Measurements from ENCODE around the gene NSUN2. TPM values are rescaled to one million over a fixed set of nuclear protein-coding genes. Genes with fewer than 3 reads are reported as not detected.

Gene NSUN2
- total and polyA plus RNA-seq, 4 donors: 36.6 to 52.7 (median 44.1) TPM

DNA sequence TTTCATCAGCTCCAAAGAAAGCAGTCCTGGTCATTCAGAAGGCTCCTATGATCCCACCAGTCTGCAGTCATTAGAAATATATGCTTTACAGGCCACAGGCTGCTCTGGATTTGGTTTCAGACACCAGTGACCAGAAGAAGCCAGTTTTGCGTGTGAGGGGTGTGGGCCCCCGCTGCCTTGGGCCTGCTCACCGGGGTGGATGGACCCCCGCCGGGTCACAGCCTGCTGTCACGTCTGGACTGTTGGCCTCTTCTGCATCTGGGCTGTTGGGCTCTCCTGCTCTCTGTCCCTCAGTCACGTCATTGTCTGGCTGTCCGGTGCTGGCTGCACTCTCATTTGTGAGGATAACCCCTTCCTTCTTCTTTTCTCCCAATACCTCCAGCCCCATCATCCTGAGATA is 33.1 kb downstream of the NSUN2 start:
- H3K27me3 ChIP-seq (ENCODE audit: control insufficient read depth in 3 of 3, insufficient read depth in 3 of 3, low read length in 2 of 3): no peaks in the 10 kb centered on the region
- 94 to 96% methylated on average over 8 of the region's 8 CpGs for WGBS, 2 donors
- no peaks in the 10 kb centered on the region for H3K9me3 ChIP-seq (ENCODE audit: control insufficient read depth in 4 of 4, insufficient read depth in 3 of 4, low read length in 3 of 4)
- H3K27ac ChIP-seq (ENCODE audit: low read depth in 1 of 2, low read length in 1 of 2): no peak overlapping the region
- DNase-seq (no peak), ATAC-seq (ENCODE audit: insufficient read depth, low FRiP score) (no peak)
- no peak overlapping the region for H3K9ac ChIP-seq (ENCODE audit: insufficient read depth in 1 of 2, low read length in 2 of 2)
- H3K36me3 ChIP-seq (ENCODE audit: control insufficient read depth in 4 of 4, insufficient read depth in 4 of 4, low read length in 4 of 4): peaks cover 25 to 51% (median 27%) of the 10 kb centered on the region in 4 donors
- TF ChIP-seq, protein P1, sequence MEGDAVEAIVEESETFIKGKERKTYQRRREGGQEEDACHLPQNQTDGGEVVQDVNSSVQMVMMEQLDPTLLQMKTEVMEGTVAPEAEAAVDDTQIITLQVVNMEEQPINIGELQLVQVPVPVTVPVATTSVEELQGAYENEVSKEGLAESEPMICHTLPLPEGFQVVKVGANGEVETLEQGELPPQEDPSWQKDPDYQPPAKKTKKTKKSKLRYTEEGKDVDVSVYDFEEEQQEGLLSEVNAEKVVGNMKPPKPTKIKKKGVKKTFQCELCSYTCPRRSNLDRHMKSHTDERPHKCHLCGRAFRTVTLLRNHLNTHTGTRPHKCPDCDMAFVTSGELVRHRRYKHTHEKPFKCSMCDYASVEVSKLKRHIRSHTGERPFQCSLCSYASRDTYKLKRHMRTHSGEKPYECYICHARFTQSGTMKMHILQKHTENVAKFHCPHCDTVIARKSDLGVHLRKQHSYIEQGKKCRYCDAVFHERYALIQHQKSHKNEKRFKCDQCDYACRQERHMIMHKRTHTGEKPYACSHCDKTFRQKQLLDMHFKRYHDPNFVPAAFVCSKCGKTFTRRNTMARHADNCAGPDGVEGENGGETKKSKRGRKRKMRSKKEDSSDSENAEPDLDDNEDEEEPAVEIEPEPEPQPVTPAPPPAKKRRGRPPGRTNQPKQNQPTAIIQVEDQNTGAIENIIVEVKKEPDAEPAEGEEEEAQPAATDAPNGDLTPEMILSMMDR (IDR thresholded peaks at IDR 0.05; ENCODE audit: control extremely low read depth, extremely low read depth): no peak
- H3K4me3 ChIP-seq: no peak overlapping the region
- no peaks in the 10 kb centered on the region for H3K4me1 ChIP-seq (ENCODE audit: control insufficient read depth in 5 of 5, insufficient read depth in 5 of 5, low read length in 5 of 5)

DNA sequence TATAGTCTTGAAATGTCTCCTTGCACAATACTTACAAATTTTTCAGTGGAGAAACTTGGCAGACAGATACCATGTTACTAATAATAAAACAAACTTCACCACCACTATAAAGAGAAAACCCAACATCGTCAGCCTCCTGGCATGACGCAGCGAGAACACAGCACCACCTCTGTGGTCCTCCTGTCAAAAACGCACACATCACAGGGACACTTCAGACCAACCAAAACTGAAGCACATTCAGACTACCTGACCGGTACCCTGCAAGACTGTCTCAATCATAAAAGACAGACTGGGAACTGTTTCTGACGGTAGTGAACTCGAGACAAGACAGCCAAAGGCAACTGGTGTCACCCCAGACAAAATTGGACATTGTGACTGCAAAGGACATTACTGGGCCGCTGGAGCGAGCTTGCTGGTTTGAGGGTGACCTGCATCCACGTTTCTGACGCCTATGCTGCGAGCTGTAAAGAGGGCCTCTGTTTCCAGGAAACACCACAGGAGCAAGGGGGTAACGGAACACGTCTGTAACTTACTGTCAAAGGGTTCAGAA is 34.4 kb downstream of the NSUN2 start:
- Histone ChIP-seq H3K27ac (ENCODE audit: low read depth in 1 of 2, low read length in 1 of 2) (peak overlapping the region in 1 of 2 donors; percentile 59), H3K27me3 (ENCODE audit: control insufficient read depth in 3 of 3, insufficient read depth in 3 of 3, low read length in 2 of 3) (no peaks in the 10 kb centered on the region), H3K9ac (ENCODE audit: insufficient read depth in 1 of 2, low read length in 2 of 2) (no peak overlapping the region), H3K36me3 (ENCODE audit: control insufficient read depth in 4 of 4, insufficient read depth in 4 of 4, low read length in 4 of 4) (peaks cover 14 to 39% (median 16%) of the 10 kb centered on the region in 4 donors), H3K4me3 (no peak overlapping the region), H3K9me3 (ENCODE audit: control insufficient read depth in 4 of 4, insufficient read depth in 3 of 4, low read length in 3 of 4) (no peaks in the 10 kb centered on the region), H3K4me1 (ENCODE audit: control insufficient read depth in 5 of 5, insufficient read depth in 5 of 5, low read length in 5 of 5) (no peaks in the 10 kb centered on the region)
- DNase-seq (peak in 1 of 3 donors; percentile 35), ATAC-seq (ENCODE audit: insufficient read depth, low FRiP score) (no peak)
- TF ChIP-seq, protein P1 (IDR thresholded peaks at IDR 0.05; ENCODE audit: control extremely low read depth, extremely low read depth): no peak
- 83 to 84% methylated on average over 14 of the region's 14 CpGs for WGBS, 2 donors

DNA sequence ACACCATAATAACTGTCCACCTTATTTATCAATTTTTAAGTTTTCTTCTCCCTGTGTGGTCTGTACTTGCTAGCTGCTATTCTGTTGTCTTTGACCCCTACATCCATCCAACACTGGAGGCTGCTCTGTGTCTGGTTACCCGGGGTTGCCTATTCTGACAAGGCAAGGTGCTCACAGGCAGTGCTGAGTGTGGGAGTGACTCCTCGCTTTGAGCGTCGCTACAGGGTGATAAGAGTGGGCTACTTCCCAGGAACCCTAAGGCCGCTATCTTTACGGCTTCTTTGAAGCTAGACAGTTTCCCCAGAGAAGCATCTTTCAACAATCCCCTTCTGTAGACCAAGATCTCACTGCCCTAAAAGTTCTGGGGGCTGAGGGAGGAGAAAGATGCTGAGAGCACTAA is 35.3 kb downstream of the NSUN2 start:
- no peaks in the 10 kb centered on the region for H3K9me3 ChIP-seq (ENCODE audit: control insufficient read depth in 4 of 4, insufficient read depth in 3 of 4, low read length in 3 of 4)
- H3K9ac ChIP-seq (ENCODE audit: insufficient read depth in 1 of 2, low read length in 2 of 2): no peak overlapping the region
- peak overlapping the region in 1 of 2 donors; percentile 41 for H3K27ac ChIP-seq (ENCODE audit: low read depth in 1 of 2, low read length in 1 of 2)
- H3K27me3 ChIP-seq (ENCODE audit: control insufficient read depth in 3 of 3, insufficient read depth in 3 of 3, low read length in 2 of 3): no peaks in the 10 kb centered on the region
- 88 to 94% methylated on average over 6 of the region's 6 CpGs for WGBS, 2 donors
- no peak for ATAC-seq (ENCODE audit: insufficient read depth, low FRiP score)
- H3K4me3 ChIP-seq: no peak overlapping the region
- TF ChIP-seq, protein P1 (IDR thresholded peaks at IDR 0.05; ENCODE audit: control extremely low read depth, extremely low read depth): no peak
- peaks cover 10 to 39% (median 14%) of the 10 kb centered on the region in 4 donors for H3K36me3 ChIP-seq (ENCODE audit: control insufficient read depth in 4 of 4, insufficient read depth in 4 of 4, low read length in 4 of 4)
- no peak for DNase-seq
- H3K4me1 ChIP-seq (ENCODE audit: control insufficient read depth in 5 of 5, insufficient read depth in 5 of 5, low read length in 5 of 5): no peaks in the 10 kb centered on the region

DNA sequence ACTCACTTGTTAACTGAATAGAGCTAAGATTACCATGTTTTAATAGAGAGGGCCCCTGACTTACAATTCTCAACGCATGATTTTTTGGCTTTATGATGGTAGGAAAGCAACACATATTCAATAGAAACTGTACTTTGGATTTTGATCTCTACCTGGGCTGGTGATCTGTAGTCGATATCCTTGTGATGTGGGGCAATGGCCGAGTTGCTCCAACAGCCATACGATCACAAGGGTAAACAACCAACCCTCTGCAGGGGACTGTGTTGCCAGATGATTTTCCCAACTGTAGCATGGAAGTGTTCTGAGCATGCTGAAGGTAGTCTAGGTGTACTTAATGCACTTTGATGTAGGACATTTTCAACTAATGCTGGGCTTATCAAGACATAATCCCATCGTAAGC is 36.5 kb downstream of the NSUN2 start:
- no peak for DNase-seq
- Histone ChIP-seq H3K9me3 (ENCODE audit: control insufficient read depth in 4 of 4, insufficient read depth in 3 of 4, low read length in 3 of 4) (no peaks in the 10 kb centered on the region), H3K27ac (ENCODE audit: low read depth in 1 of 2, low read length in 1 of 2) (no peak overlapping the region), H3K27me3 (ENCODE audit: control insufficient read depth in 3 of 3, insufficient read depth in 3 of 3, low read length in 2 of 3) (no peaks in the 10 kb centered on the region), H3K4me3 (no peak overlapping the region), H3K4me1 (ENCODE audit: control insufficient read depth in 5 of 5, insufficient read depth in 5 of 5, low read length in 5 of 5) (no peaks in the 10 kb centered on the region), H3K9ac (ENCODE audit: insufficient read depth in 1 of 2, low read length in 2 of 2) (no peak overlapping the region), H3K36me3 (ENCODE audit: control insufficient read depth in 4 of 4, insufficient read depth in 4 of 4, low read length in 4 of 4) (peaks cover 5 to 29% (median 11%) of the 10 kb centered on the region in 4 donors)
- WGBS, 2 donors: 94 to 96% methylated on average over 5 of the region's 5 CpGs
- TF ChIP-seq, protein P1 (IDR thresholded peaks at IDR 0.05; ENCODE audit: control extremely low read depth, extremely low read depth): no peak
- ATAC-seq (ENCODE audit: insufficient read depth, low FRiP score): no peak
